SK-N-MC (cell line): ENCODE results near the gene CLEC16A.
"Not testable (repeated sequence)": the region's sequence is repeated elsewhere in the genome, so short reads cannot be mapped to it uniquely, and the experiment has no call there.

Experiments used
- DNase-seq: peaks from one replicate; pipeline ENCODE4 v3.0.0-alpha.2; 2011; ENCODE audit warnings: low read depth, low spot score
- H3K27ac ChIP-seq: fragments of 200-600 bp; sonication (generic); 2 replicates; pipeline ENCODE4 v1.5.1; 2016; ENCODE audit warnings: mixed run types
- H3K36me3 ChIP-seq: fragments of 200-600 bp; sonication (generic); 2 replicates; pipeline ENCODE4 v1.6.1; 2017; ENCODE audit warnings: antibody characterized with exemption, low read length, mixed read lengths; ENCODE audit not compliant: insufficient read depth
- H3K4me3 ChIP-seq: fragments of 200-600 bp; sonication (generic); 2 replicates; pipeline ENCODE4 v1.5.1; 2016
- H3K9ac ChIP-seq: fragments of 200-600 bp; sonication (generic); 2 replicates; pipeline ENCODE4 v1.8.0; 2017; ENCODE audit warnings: mixed run types, mixed read lengths; ENCODE audit not compliant: insufficient read length
- H3K9me3 ChIP-seq: fragments of 200-600 bp; sonication (generic); 2 replicates; pipeline ENCODE4 v1.6.1; 2017; ENCODE audit warnings: low read depth, mild to moderate bottlenecking, antibody characterized with exemption, low read length, moderate library complexity, mixed read lengths
- EZH2 ChIP-seq: fragments of 200-600 bp; sonication (generic); IDR thresholded peaks from one replicate; pipeline ENCODE4 v1.6.1; 2017; ENCODE audit warnings: antibody characterized with exemption
- FOXP2 ChIP-seq: optimal IDR thresholded peaks from 2 replicates; pipeline ENCODE3; 2011; ENCODE audit warnings: mild to moderate bottlenecking, moderate library complexity; ENCODE audit not compliant: insufficient read depth; ENCODE audit errors: extremely low read length, control extremely low read depth
- POLR2AphosphoS5 ChIP-seq: IDR thresholded peaks from 2 replicates; pipeline ENCODE4 v1.6.1; 2012; ENCODE audit warnings: mild to moderate bottlenecking, low read depth, low read length, borderline replicate concordance

CLEC16A gene

DNA sequence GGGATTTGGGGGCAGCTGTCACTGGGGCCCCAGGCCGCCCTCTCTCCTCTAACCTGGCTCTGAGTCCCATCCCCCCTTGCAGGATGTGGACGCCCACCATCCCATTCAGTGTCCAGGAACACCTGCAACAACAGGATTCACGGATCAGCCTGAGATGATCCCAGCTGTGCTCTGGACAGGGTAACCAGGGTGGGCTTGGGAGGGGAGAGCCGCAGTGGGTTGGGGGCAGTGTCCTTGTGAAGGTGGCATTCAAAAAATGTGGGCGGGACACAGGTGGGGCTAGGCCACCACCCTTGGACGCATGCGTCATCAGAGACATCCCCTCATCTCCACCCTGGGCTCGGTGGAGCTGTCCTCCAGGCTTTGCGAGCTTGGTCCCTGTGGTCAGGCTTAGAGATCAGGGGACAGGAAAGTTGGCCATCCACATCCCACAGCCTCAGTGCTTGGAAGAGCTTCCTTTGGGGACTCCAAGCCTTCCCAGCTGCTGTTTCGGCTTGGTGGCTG lies 21.2 kb upstream of the CLEC16A start:
- DNase-seq: no peak
- no peaks in the 10 kb centered on the region for H3K9me3 ChIP-seq
- H3K36me3 ChIP-seq: no peaks in the 10 kb centered on the region
- H3K9ac ChIP-seq: no peak overlapping the region
- H3K27ac ChIP-seq: no peak overlapping the region
- TF ChIP-seq POLR2AphosphoS5: no peak
- no peak overlapping the region for H3K4me3 ChIP-seq

DNA sequence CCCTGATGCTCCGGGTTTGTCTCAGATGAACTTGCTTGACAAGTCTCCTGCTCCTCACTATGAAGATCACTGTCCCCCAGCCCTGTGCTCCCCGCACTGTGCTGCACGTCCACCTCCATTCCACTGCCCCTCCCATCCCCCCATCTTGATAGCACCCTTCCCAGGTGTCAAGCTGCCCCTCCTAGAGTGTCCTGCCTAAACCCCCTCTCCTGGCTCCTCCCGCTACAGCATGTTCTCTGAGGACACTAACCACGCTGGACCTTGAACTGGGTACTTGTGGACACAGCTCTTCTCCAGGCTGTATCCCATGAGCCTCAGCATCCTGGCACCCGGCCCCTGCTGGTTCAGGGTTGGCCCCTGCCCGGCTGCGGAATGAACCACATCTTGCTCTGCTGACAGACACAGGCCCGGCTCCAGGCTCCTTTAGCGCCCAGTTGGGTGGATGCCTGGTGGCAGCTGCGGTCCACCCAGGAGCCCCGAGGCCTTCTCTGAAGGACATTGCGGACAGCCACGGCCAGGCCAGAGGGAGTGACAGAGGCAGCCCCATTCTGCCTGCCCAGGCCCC lies 20.6 kb upstream of the CLEC16A start:
- H3K4me3 ChIP-seq: no peak overlapping the region
- H3K36me3 ChIP-seq: no peaks in the 10 kb centered on the region
- TF ChIP-seq POLR2AphosphoS5: no peak
- no peak for TF ChIP-seq EZH2
- no peak for TF ChIP-seq FOXP2
- H3K27ac ChIP-seq: no peak overlapping the region
- DNase-seq: no peak
- no peak overlapping the region for H3K9ac ChIP-seq
- H3K9me3 ChIP-seq: no peaks in the 10 kb centered on the region

DNA sequence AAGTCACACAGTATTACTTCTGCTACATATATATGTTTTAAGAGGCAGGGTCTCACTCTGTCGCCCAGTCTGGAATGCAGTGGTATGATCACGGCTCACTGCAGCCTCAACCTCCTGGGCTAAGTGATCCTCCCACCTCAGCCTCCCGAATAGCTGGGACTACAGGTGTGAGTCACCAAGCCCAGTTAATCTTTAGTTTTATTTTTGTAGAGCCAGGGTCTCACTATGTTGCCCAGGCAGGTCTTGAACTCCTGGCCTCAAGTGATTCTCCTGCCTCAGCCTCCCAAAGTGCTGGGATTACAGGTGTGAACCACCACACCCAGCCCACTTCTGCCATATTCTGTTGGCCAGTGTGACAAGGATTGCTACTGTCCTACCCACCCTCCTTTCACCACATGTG lies 19.1 kb upstream of the CLEC16A start:
- H3K4me3 ChIP-seq, DNase-seq, H3K9ac ChIP-seq, H3K36me3 ChIP-seq, H3K27ac ChIP-seq, H3K9me3 ChIP-seq: not testable (repeated sequence)

DNA sequence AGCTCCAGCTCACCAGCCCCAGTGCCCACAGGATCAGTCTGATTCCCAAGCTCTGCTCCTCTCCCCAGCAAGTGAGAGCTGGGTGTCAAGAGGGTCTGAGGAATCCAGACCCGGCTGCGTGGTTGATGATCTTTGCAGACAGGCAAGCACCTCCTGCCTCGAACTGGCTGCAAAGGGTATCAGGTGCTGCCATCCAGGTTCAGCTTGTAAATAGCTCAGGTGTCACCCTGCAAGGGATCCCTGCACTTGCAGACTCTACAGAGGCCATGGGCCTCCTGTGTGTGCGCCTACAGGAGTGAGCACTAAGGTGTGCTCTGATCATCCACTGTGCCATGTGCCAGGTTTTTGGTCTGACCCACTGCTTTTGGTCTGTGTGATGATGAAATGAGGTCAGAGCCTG lies 18.3 kb upstream of the CLEC16A start:
- DNase-seq: no peak
- Histone ChIP-seq H3K4me3 (no peak overlapping the region), H3K27ac (no peak overlapping the region), H3K9me3 (no peaks in the 10 kb centered on the region), H3K36me3 (no peaks in the 10 kb centered on the region), H3K9ac (no peak overlapping the region)
- TF ChIP-seq POLR2AphosphoS5 (no peak), FOXP2 (no peak), EZH2 (no peak)

GRCh38 chr16:10926867-10927266 lies 17.5 kb upstream of the CLEC16A start:
- no peak overlapping the region for H3K27ac ChIP-seq
- TF ChIP-seq FOXP2 (no peak), EZH2 (no peak), POLR2AphosphoS5 (no peak)
- H3K4me3 ChIP-seq: no peak overlapping the region
- no peaks in the 10 kb centered on the region for H3K36me3 ChIP-seq
- no peak overlapping the region for H3K9ac ChIP-seq
- no peaks in the 10 kb centered on the region for H3K9me3 ChIP-seq
- no peak for DNase-seq

DNA sequence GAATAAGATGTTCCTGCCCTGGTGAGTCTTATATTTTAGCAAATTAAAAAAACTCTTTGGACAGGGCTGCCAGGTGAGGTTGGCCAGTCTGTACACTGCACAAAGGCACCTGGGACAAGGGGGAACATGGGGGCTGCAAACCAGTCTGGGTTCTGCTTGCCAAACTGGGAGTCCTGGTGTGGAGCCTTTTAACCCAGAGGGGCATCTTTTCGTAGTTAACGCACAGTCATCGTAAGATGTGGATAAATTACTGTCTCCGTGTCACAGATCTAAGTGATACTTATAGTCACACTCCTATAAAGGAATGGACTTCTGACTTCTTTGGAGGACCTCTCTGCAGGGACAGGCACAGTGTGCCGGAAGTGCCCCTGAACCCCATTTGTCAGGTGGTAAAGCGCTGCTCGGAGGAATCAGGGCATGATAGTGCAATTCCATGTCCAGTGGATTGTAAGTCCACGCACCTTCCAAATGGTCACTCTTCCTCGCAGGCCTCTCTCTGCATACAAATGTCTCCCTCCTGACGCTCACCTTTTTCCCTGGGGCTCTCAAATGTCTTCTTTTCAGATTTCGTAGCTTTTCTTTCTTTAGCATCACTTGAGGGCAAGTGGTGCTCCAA lies 16.8 kb upstream of the CLEC16A start:
- TF ChIP-seq POLR2AphosphoS5 (no peak), EZH2 (no peak), FOXP2 (no peak)
- H3K27ac ChIP-seq: no peak overlapping the region
- no peak overlapping the region for H3K4me3 ChIP-seq
- no peak for DNase-seq
- no peak overlapping the region for H3K9ac ChIP-seq
- no peaks in the 10 kb centered on the region for H3K9me3 ChIP-seq
- no peaks in the 10 kb centered on the region for H3K36me3 ChIP-seq

DNA sequence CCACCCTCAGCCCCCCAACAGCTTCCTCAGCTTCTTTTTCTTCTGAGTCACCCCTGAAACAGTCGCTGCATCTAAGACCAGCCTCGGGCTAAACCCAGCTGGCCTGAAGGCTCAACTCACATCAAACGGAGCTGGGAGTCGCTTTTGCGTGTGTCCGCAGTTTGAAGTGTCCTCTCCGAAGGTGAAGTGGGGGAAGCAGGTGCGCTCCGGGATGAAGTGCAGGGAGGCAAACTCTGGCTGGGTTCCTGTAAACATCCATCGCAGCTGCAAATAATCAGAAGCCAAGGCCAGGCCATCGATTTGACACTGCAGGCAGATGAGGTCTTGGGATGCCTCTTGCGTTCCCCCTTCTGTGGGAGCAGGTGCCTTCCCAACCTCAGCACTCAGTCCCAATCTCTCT lies 15.3 kb upstream of the CLEC16A start:
- DNase-seq, H3K36me3 ChIP-seq, H3K4me3 ChIP-seq, H3K9me3 ChIP-seq, H3K27ac ChIP-seq, H3K9ac ChIP-seq: not testable (repeated sequence)

GRCh38 chr16:10929853-10930754 lies 14.3 kb upstream of the CLEC16A start:
- TF ChIP-seq POLR2AphosphoS5 (no peak), FOXP2 (no peak), EZH2 (no peak)
- no peak overlapping the region for H3K27ac ChIP-seq
- no peak overlapping the region for H3K9ac ChIP-seq
- no peaks in the 10 kb centered on the region for H3K9me3 ChIP-seq
- H3K4me3 ChIP-seq: no peak overlapping the region
- no peaks in the 10 kb centered on the region for H3K36me3 ChIP-seq
- no peak for DNase-seq

- H3K9me3 ChIP-seq: no peaks in the 10 kb centered on the region
- H3K27ac ChIP-seq: no peak overlapping the region
- no peak for DNase-seq
- no peaks in the 10 kb centered on the region for H3K36me3 ChIP-seq
- TF ChIP-seq FOXP2 (no peak), EZH2 (no peak), POLR2AphosphoS5 (no peak)
- H3K9ac ChIP-seq: no peak overlapping the region
- H3K4me3 ChIP-seq: no peak overlapping the region
These were observed 13.6 kb upstream of the CLEC16A start for GRCh38 chr16:10930755-10931093.
